ENCODE data around the gene SFMBT2. TPM values are rescaled to one million over a fixed set of nuclear protein-coding genes. Genes with fewer than 3 reads are reported as not detected.

Gene SFMBT2
- total and polyA plus RNA-seq, 10 of the 15 experiments (the other 5 are each of a cell fraction or from before 2014, with no cell fraction given), result 2.8 to 29.6 (median 15.1) TPM

- no peak overlapping the region for H3K4me3 ChIP-seq
- in situ Hi-C loops (cut with MboI) (no loop called here), intact Hi-C loops (cut with micrococcal nuclease; ENCODE audit: unreplicated experiment) (no loop called here)
- H3K36me3 ChIP-seq (ENCODE audit: control insufficient read depth in 2 of 2, insufficient read depth in 2 of 2, low read length in 1 of 2), result no peaks in the 10 kb centered on the region
- ATAC-seq (peak; percentile 89), FAIRE-seq (no peak), DNase-seq (ENCODE audit: low read depth, low spot score) (no peak)
- H3K9ac ChIP-seq (ENCODE audit: control insufficient read depth, insufficient read depth, low read length), result no peak overlapping the region
- H4K20me1 ChIP-seq (ENCODE audit: control insufficient read depth, insufficient read depth), result no peaks in the 10 kb centered on the region
- ChIA-PET CTCF (interaction anchor here (0.7 to 1.3 kb wide), 5 partner anchors 8 to 97 kb away, joined by 3 to 5 read pairs (median 3); no protein-coding TSS in a partner anchor), SMC1A (ENCODE audit: uncharacterized antibody, unreplicated experiment) (interaction anchor here (1.1 to 1.8 kb wide), 4 partner anchors 7 to 39 kb away, joined by 3 to 7 read pairs (median 4); no protein-coding TSS in a partner anchor), RAD21 (ENCODE audit: unreplicated experiment) (interaction anchor here (0.9 kb wide), 1 partner anchor 10 kb away, joined by 3 read pairs; no protein-coding TSS in a partner anchor), POLR2A (interaction anchor here (0.6 kb wide), 1 partner anchor 16 kb away, joined by 9 read pairs; no protein-coding TSS in a partner anchor)
- peaks cover 6% of the 10 kb centered on the region for H3K4me1 ChIP-seq (ENCODE audit: control insufficient read depth, insufficient read depth, low read length)
- H3K27me3 ChIP-seq (replicated peaks in 1 of 2; ENCODE audit: control insufficient read depth in 2 of 2, insufficient read depth in 2 of 2, low read length in 1 of 2), result no peaks in the 10 kb centered on the region
- no peak overlapping the region for H3K27ac ChIP-seq (ENCODE audit: control insufficient read depth, insufficient read depth)
- no peaks in the 10 kb centered on the region for H3K79me2 ChIP-seq (ENCODE audit: control insufficient read depth, insufficient read depth, low read length)
- TF ChIP-seq NFXL1 (IDR thresholded peaks at IDR 0.05; ENCODE audit: borderline replicate concordance) (no peak), CBX5 (IDR thresholded peaks at IDR 0.05; ENCODE audit: low read depth) (no peak), HDAC2 (IDR thresholded peaks at IDR 0.05) (no peak), SMAD5 (IDR thresholded peaks at IDR 0.05; ENCODE audit: low read depth) (no peak), SPI1 (IDR thresholded peaks at IDR 0.05; ENCODE audit: borderline replicate concordance, insufficient read depth, low read depth, low read length) (no peak), PAX5 (IDR thresholded peaks at IDR 0.05; ENCODE audit: borderline replicate concordance, low read depth, low read length) (no peak), TARDBP (IDR thresholded peaks at IDR 0.05; ENCODE audit: borderline replicate concordance) (no peak), FOXM1 (IDR thresholded peaks at IDR 0.05; ENCODE audit: low read depth, low read length) (no peak), ZNF217 (IDR thresholded peaks at IDR 0.05) (no peak), RUNX3 (IDR thresholded peaks at IDR 0.05; ENCODE audit: low read length) (no peak), CBFB (IDR thresholded peaks at IDR 0.05; ENCODE audit: low read depth) (no peak), ZNF622 (IDR thresholded peaks at IDR 0.05) (no peak), CREM (IDR thresholded peaks at IDR 0.05; ENCODE audit: low read depth) (no peak), BHLHE40 (IDR thresholded peaks at IDR 0.05; ENCODE audit: borderline replicate concordance in 1 of 2, low read depth in 2 of 2, low read length in 1 of 2) (no peak), ZNF274 (IDR thresholded peaks at IDR 0.05; ENCODE audit: insufficient read depth, insufficient read length) (no peak), BMI1 (IDR thresholded peaks at IDR 0.05; ENCODE audit: borderline replicate concordance) (no peak), CUX1 (IDR thresholded peaks at IDR 0.05; ENCODE audit: insufficient replicate concordance, low read depth, low read length) (no peak), MYC (IDR thresholded peaks at IDR 0.05; ENCODE audit: insufficient read depth, insufficient read length, insufficient replicate concordance, low read length, severe bottlenecking) (no peak), NFYA (IDR thresholded peaks at IDR 0.05; ENCODE audit: borderline replicate concordance, low read depth, low read length) (no peak), WRNIP1 (IDR thresholded peaks at IDR 0.05; ENCODE audit: borderline replicate concordance, low read depth, low read length) (no peak)
- no peaks in the 10 kb centered on the region for H3K9me3 ChIP-seq (replicated peaks; ENCODE audit: control insufficient read depth, insufficient read depth, low read length)
- WGBS (ENCODE audit: insufficient coverage, insufficient replicate concordance, low lambda C conversion rate, missing lambda C conversion rate), result 43% methylated on average over 5 of the region's 5 CpGs
- no TSS peak for BruUV-seq (replicated peaks)
- no peak overlapping the region for H3K4me2 ChIP-seq (ENCODE audit: control insufficient read depth, insufficient read depth)
- peak overlapping the region; percentile 13; the same call in 1 of the 2 replicates for H2AFZ ChIP-seq (ENCODE audit: control insufficient read depth, low read depth, low read length)
Observed at GRCh38 chr10:7428673-7429350, 18.0 kb upstream of the SFMBT2 start.
